ENCODE data around the gene PDLIM7.

DNA sequence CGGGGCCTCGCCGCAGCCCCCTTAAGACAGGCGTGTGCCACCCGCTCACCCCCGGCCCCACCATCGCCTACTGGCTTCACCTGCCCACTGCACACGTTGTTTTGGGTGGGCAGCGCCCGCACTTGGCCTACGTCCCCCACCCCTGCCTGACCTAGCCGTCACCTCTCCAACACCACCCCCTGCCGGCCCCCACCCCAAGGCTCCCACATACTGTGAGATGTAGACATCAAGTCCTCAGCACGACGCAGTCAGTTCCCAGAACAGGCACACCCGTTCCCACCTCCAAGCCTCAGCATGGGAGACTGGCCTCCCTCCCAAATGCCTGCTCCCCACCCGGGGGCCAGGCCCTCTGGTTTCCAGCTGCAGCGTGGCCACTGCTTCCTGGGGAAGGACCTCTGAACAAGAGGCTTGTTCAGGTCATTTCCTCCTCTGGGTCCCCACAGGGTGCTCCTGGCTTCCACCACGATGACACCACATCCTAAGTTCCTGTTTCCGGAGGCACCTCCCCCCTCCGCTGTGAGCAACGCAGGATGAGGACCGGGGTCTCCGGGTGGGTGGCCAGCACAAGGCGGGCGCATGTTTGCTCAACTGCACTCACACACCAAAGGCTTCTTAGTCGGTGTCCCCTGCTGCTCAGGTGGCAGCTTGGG lies 35.3 kb downstream of the PDLIM7 start:
- TF ChIP-seq POLR2AphosphoS5 (IDR thresholded peaks at IDR 0.05; ENCODE audit: low read depth, low read length), result no peak
- no peak for TF ChIP-seq REST (IDR thresholded peaks at IDR 0.05; ENCODE audit: insufficient read depth in 1 of 2, low read depth in 2 of 2, low read length in 2 of 2)
- TF ChIP-seq TAF1 (IDR thresholded peaks at IDR 0.05; ENCODE audit: borderline replicate concordance, insufficient read depth, low read length), result no peak
- TF ChIP-seq SIN3A (IDR thresholded peaks at IDR 0.05; ENCODE audit: borderline replicate concordance, insufficient read depth, low read length), result no peak

All from PFSK-1 (cell line).